IMR-90 (cell line): ENCODE results near the gene YBX2. TPM values are rescaled to one million over a fixed set of nuclear protein-coding genes. Genes with fewer than 3 reads are reported as not detected.

Experiments used
- ATAC-seq: fragments of 200-7000 bp; cut with Tn5 transposase; 2 replicates; pipeline ENCODE4 v1.9.1; 2020; ENCODE audit warnings: low read depth, mild to moderate bottlenecking, moderate library complexity
- BruUV-seq: library from RNA; stranded (reverse); fragments of 400-500 nt; replicated peaks from 2 replicates; lab custom pipeline; 2021; lab: Mats Ljungman, UMichigan
- CTCF ChIA-PET: fragments of 300-600 bp; formaldehyde crosslinking; extraction: SDS; loops from one replicate; lab custom pipeline; 2021; ENCODE audit warnings: antibody characterized with exemption; lab: Yijun Ruan, JAX
- POLR2A ChIA-PET: fragments of 300-600 bp; sonication (Branson Sonifier 250); formaldehyde crosslinking; loops from one replicate; lab custom pipeline; 2022; ENCODE audit warnings: antibody characterized with exemption; ENCODE audit not compliant: unreplicated experiment; lab: Charles Lee
- DNase-seq: peaks from one replicate; pipeline ENCODE4 v3.0.0; 2013
- H2AFZ ChIP-seq: replicated peaks from 2 replicates; pipeline ENCODE3; 2013; ENCODE audit warnings: low read length, mild to moderate bottlenecking; ENCODE audit not compliant: poor library complexity
- H2AK5ac ChIP-seq: 2 replicates; pipeline ENCODE4 v1.6.1; 2013; ENCODE audit warnings: low read depth, low read length, inconsistent platforms
- H2AK9ac ChIP-seq: replicated peaks from 2 replicates; pipeline ENCODE3; 2013; ENCODE audit warnings: mild to moderate bottlenecking, low read depth, low read length, moderate library complexity; ENCODE audit not compliant: poor library complexity
- H2BK120ac ChIP-seq: 2 replicates; pipeline ENCODE4 v1.6.1; 2013; ENCODE audit warnings: low read depth, low read length, inconsistent platforms
- H2BK15ac ChIP-seq: 3 replicates; pipeline ENCODE4 v1.6.1; 2013; ENCODE audit warnings: low read depth, low read length, inconsistent platforms
- H2BK20ac ChIP-seq: 2 replicates; pipeline ENCODE4 v1.6.1; 2013; ENCODE audit warnings: low read depth, mild to moderate bottlenecking, inconsistent platforms, low read length, moderate library complexity
- H2BK5ac ChIP-seq: 2 replicates; pipeline ENCODE4 v1.6.1; 2013; ENCODE audit warnings: mild to moderate bottlenecking, low read depth, low read length, inconsistent platforms; ENCODE audit not compliant: poor library complexity, severe bottlenecking
- H3K14ac ChIP-seq: replicated peaks from 2 replicates; pipeline ENCODE4 v1.6.1; 2013; ENCODE audit warnings: low read depth, low read length, inconsistent platforms
- H3K18ac ChIP-seq: 2 replicates; pipeline ENCODE4 v1.6.1; 2013; ENCODE audit warnings: low read depth, low read length, control low read depth
- H3K23ac ChIP-seq: 2 replicates; pipeline ENCODE4 v1.6.1; 2013; ENCODE audit warnings: low read depth, low read length, inconsistent platforms
- H3K27ac ChIP-seq: 2 replicates; pipeline ENCODE4 v1.5.1; 2013; ENCODE audit warnings: mild to moderate bottlenecking, control low read depth, low read length; ENCODE audit not compliant: insufficient read depth
- H3K27me3 ChIP-seq: 2 replicates; pipeline ENCODE4 v1.6.1; 2013; ENCODE audit warnings: low read length; ENCODE audit not compliant: control insufficient read depth, insufficient read depth
- H3K36me3 ChIP-seq: 2 replicates; pipeline ENCODE4 v1.6.1; 2013; ENCODE audit warnings: low read length, mixed read lengths; ENCODE audit not compliant: control insufficient read depth, insufficient read depth
- H3K4ac ChIP-seq: 2 replicates; pipeline ENCODE4 v1.6.1; 2013; ENCODE audit warnings: low read depth, low read length, inconsistent platforms
- H3K4me1 ChIP-seq: 2 replicates; pipeline ENCODE4 v1.6.1; 2013; ENCODE audit warnings: low read length, mixed read lengths; ENCODE audit not compliant: control insufficient read depth, insufficient read depth
- H3K4me2 ChIP-seq: 2 replicates; pipeline ENCODE4 v1.6.1; 2013; ENCODE audit warnings: low read depth, mild to moderate bottlenecking, control low read depth, low read length, moderate library complexity
- H3K4me3 ChIP-seq: 2 replicates; pipeline ENCODE4 v1.5.1; 2013; ENCODE audit warnings: low read depth, mild to moderate bottlenecking, control low read depth, low read length, moderate library complexity; ENCODE audit not compliant: insufficient read depth
- H3K56ac ChIP-seq: 2 replicates; pipeline ENCODE4 v1.6.1; 2013; ENCODE audit warnings: low read length, inconsistent platforms; ENCODE audit not compliant: insufficient read depth; ENCODE audit errors: extremely low read depth
- H3K79me1 ChIP-seq, 2 experiments: 2 replicates each; pipeline ENCODE4 v1.6.1; 2013; ENCODE audit warnings: low read length in 2 of 2, inconsistent platforms in 1 of 2, low read depth in 1 of 2
- H3K9ac ChIP-seq: 2 replicates; pipeline ENCODE4 v1.6.1; 2013; ENCODE audit warnings: low read depth, low read length, control low read depth
- H3K9me1 ChIP-seq: 2 replicates; pipeline ENCODE4 v1.6.1; 2013; ENCODE audit warnings: low read length, inconsistent platforms; ENCODE audit not compliant: insufficient read depth
- H3K9me3 ChIP-seq: 2 replicates; pipeline ENCODE4 v1.6.1; 2013; ENCODE audit warnings: low read length; ENCODE audit not compliant: control insufficient read depth, insufficient read depth
- H4K20me1 ChIP-seq: 2 replicates; pipeline ENCODE4 v1.6.1; 2013; ENCODE audit warnings: low read length, inconsistent platforms; ENCODE audit not compliant: insufficient read depth
- H4K5ac ChIP-seq: 2 replicates; pipeline ENCODE4 v1.6.1; 2013; ENCODE audit warnings: mild to moderate bottlenecking, low read depth, low read length, control low read depth
- H4K8ac ChIP-seq, 2 experiments: 2 replicates each; pipeline ENCODE4 v1.6.1; 2013; ENCODE audit warnings: low read depth in 2 of 2, low read length in 2 of 2, control low read depth in 1 of 2, inconsistent platforms in 1 of 2
- H4K91ac ChIP-seq: 2 replicates; pipeline ENCODE4 v1.6.1; 2013; ENCODE audit warnings: low read depth, low read length, inconsistent platforms; ENCODE audit not compliant: insufficient read depth
- CEBPB ChIP-seq: IDR thresholded peaks from 2 replicates; pipeline ENCODE4 v1.6.1; 2012; ENCODE audit warnings: low read depth, low read length, improper control_type of control experiment
- ELK1 ChIP-seq: fragments of 150-350 bp; IDR thresholded peaks from 2 replicates; pipeline ENCODE4 v1.6.1; 2016; ENCODE audit warnings: low read depth, mild to moderate bottlenecking, low read length, moderate library complexity, borderline replicate concordance
- MAFK ChIP-seq: IDR thresholded peaks from 2 replicates; pipeline ENCODE4 v1.6.1; 2012; ENCODE audit warnings: low read depth, low read length, improper control_type of control experiment
- POLR2A ChIP-seq: IDR thresholded peaks from 2 replicates; pipeline ENCODE4 v1.6.1; 2012; ENCODE audit warnings: mild to moderate bottlenecking, low read depth, low read length
- RFX5 ChIP-seq: IDR thresholded peaks from 2 replicates; pipeline ENCODE4 v1.8.0; 2012; ENCODE audit warnings: low read depth, mild to moderate bottlenecking, low read length, moderate library complexity
- USF2 ChIP-seq: fragments of 150-350 bp; IDR thresholded peaks from 2 replicates; pipeline ENCODE4 v1.6.1; 2017; ENCODE audit warnings: mild to moderate bottlenecking, antibody characterized with exemption, low read length, low read depth
- WGBS, 2 experiments: methylation state at CpG; one replicate each; pipeline versions ENCODE4 v1.1.5 to v1.1.7; 2013; ENCODE audit warnings: missing lambda C conversion rate in 2 of 2; ENCODE audit not compliant: insufficient read length in 1 of 2; ENCODE audit errors: extremely low coverage in 2 of 2; 5-methylcytosine and 5-hydroxymethylcytosine counted together
- dilution Hi-C: fragments of 300-500 bp; cut with HindIII; formaldehyde crosslinking; loops from one replicate; pipeline ENCODE4 v1.14.3; 2018; ENCODE audit warnings: low sequenced_read_pairs; ENCODE audit not compliant: unreplicated experiment
- in situ Hi-C: fragments of 300-500 bp; cut with MboI; formaldehyde crosslinking; loops from 3 replicates; pipeline ENCODE4 v1.14.3; 2019; ENCODE audit warnings: low sequenced_read_pairs, inconsistent platforms, mixed read lengths
- intact Hi-C: fragments of 100-400 bp; cut with micrococcal nuclease; formaldehyde crosslinking; loops from 2 replicates; pipeline ENCODE4 v1.10.0; 2022
- polyA plus RNA-seq, 3 experiments: library from polyadenylated mRNA; depleted of rRNA; stranded (reverse); fragments of >200 nt; gene quantifications; 2 replicates each; pipeline ENCODE4 v1.2.3, GENCODE V29; 2012; ENCODE audit warnings: low replicate concordance in 1 of 3
- total RNA-seq: library from RNA; depleted of rRNA; stranded (reverse); fragments of >200 nt; gene quantifications from 2 replicates; pipeline ENCODE4 v1.2.3, GENCODE V29; 2012

The YBX2 gene
- total and polyA plus RNA-seq, 2 of the 4 experiments (the other 2 are of a cell fraction), result 0.17 TPM; not detected in 1

- Histone ChIP-seq H2BK15ac (no peak overlapping the region), H3K9me3 (no peaks in the 10 kb centered on the region), H3K4me1 (no peaks in the 10 kb centered on the region), H4K91ac (no peak overlapping the region), H3K36me3 (peaks cover 73% of the 10 kb centered on the region), H3K56ac (no peak overlapping the region), H4K5ac (no peak overlapping the region), H3K18ac (no peak overlapping the region), H3K9me1 (no peaks in the 10 kb centered on the region), H3K4me2 (no peak overlapping the region), H2AK5ac (no peak overlapping the region), H2AFZ (no peak overlapping the region), H2BK5ac (no peak overlapping the region), H2BK20ac (no peak overlapping the region), H2AK9ac (no peak overlapping the region), H3K9ac (no peak overlapping the region), H3K23ac (no peak overlapping the region), H3K4ac (no peak overlapping the region), H4K8ac (no peak overlapping the region), H4K20me1 (peaks cover 7% of the 10 kb centered on the region), H2BK120ac (no peak overlapping the region), H3K27ac (no peak overlapping the region), H3K14ac (no peak overlapping the region), H3K27me3 (no peaks in the 10 kb centered on the region), H3K79me1 (peaks cover 0 to 9% of the 10 kb centered on the region in 2 experiments; a peak in 1 of 4 replicates), H3K4me3 (no peak overlapping the region)
- POLR2A ChIA-PET, result no interaction called here
- DNase-seq (no peak), ATAC-seq (no peak)
- no peak for TF ChIP-seq MAFK
- no peak for TF ChIP-seq ELK1
- TF ChIP-seq RFX5, result no peak
- no peak for TF ChIP-seq CEBPB
- no peak for TF ChIP-seq POLR2A
- TF ChIP-seq USF2, result no peak
- no TSS peak for BruUV-seq
- CTCF ChIA-PET, result no interaction called here
- WGBS, 2 experiments, result 88% methylated on average over 8 of the region's 15 CpGs; no CpG with 5 or more reads in 1 of the 2 experiments
- in situ Hi-C loops (no loop called here), intact Hi-C loops (loop anchor here (10.0 kb wide), 1 partner anchor 243 kb away; the partner anchor contains the start of gene SENP3), dilution Hi-C loops (no loop called here)
Observed at GRCh38 chr17:7321466-7321865, 27.0 kb upstream of the YBX2 start.
